ENCODE data around the gene FGD4. TPM values are rescaled to one million over a fixed set of nuclear protein-coding genes. Genes with fewer than 3 reads are reported as not detected.

FGD4 gene
- total and polyA plus RNA-seq, 9 of the 15 experiments (the other 6 are each of a cell fraction or from before 2014, with no cell fraction given), result 0.05 to 0.51 (median 0.27) TPM

GRCh38 chr12:32362892-32363291 lies 36.5 kb upstream of the FGD4 start:
- no peak overlapping the region for H3K4me2 ChIP-seq (ENCODE audit: insufficient read depth, low read length)
- no peaks in the 10 kb centered on the region for H3K4me1 ChIP-seq (replicated peaks in 1 of 2; ENCODE audit: control insufficient read depth in 2 of 2, insufficient read depth in 2 of 2, low read length in 2 of 2)
- no peak overlapping the region for H3K9ac ChIP-seq (ENCODE audit: insufficient read depth in 1 of 2, low read depth in 2 of 2, low read length in 2 of 2)
- in situ Hi-C loops (cut with MboI), result loop anchor here (10.0 kb wide), 1 partner anchor 292 kb away; no protein-coding TSS in a partner anchor
- no peak for FAIRE-seq
- no peak overlapping the region for H3K27ac ChIP-seq (ENCODE audit: extremely low read depth, low read depth, low read length)
- intact Hi-C loops (cut with micrococcal nuclease), result no loop called here
- no peaks in the 10 kb centered on the region for H3K27me3 ChIP-seq (ENCODE audit: control insufficient read depth in 2 of 2, insufficient read depth in 2 of 2, low read length in 2 of 2)
- POLR2A ChIA-PET, result no interaction called here
- H3K4me3 ChIP-seq, result no peak overlapping the region
- BruUV-seq (replicated peaks), result no TSS peak
- CTCF ChIA-PET (ENCODE audit: low intra/inter-chr PET ratio), result no interaction called here
- no peaks in the 10 kb centered on the region for H3K9me3 ChIP-seq (replicated peaks; ENCODE audit: control insufficient read depth, insufficient read depth, low read depth, low read length)
- no peaks in the 10 kb centered on the region for H4K20me1 ChIP-seq (replicated peaks; ENCODE audit: control insufficient read depth, insufficient read depth, low read length)
- H3K79me2 ChIP-seq (ENCODE audit: control insufficient read depth, insufficient read depth, low read length), result no peaks in the 10 kb centered on the region
- no peak for ATAC-seq
- no peaks in the 10 kb centered on the region for H3K9me1 ChIP-seq (ENCODE audit: control insufficient read depth, insufficient read depth, low read length)
- DNase-seq (ENCODE audit: extremely low read depth in 1 of 4, low spot score in 3 of 4), result no peak
- 9% methylated on average over 3 of the region's 3 CpGs for WGBS (ENCODE audit: insufficient coverage, low coverage, missing lambda C conversion rate)
- no peak for TF ChIP-seq GATAD2B (IDR thresholded peaks at IDR 0.05; ENCODE audit: borderline replicate concordance)
- TF ChIP-seq MAFG (tag; conservative IDR thresholded peaks at IDR 0.05), result 0 out of 2 replicates have a peak, but pooled peaks have one; percentile 48
- no peak for TF ChIP-seq GTF2B (IDR thresholded peaks at IDR 0.05; ENCODE audit: extremely low read depth, insufficient read length)
- TF ChIP-seq MAFF (IDR thresholded peaks at IDR 0.05; ENCODE audit: low read length), result peak; percentile 4; the same call in 1 of the 2 replicates
- peak; percentile 66 for TF ChIP-seq C11orf30 (IDR thresholded peaks at IDR 0.05; ENCODE audit: low read depth)
- TF ChIP-seq ZSCAN32 (CRISPR knock-in tag; IDR thresholded peaks at IDR 0.05), result no peak
- peak; percentile 74 for TF ChIP-seq ZNF316 (IDR thresholded peaks at IDR 0.05)
- H3K36me3 ChIP-seq (ENCODE audit: control insufficient read depth, insufficient read depth, low read length), result no peaks in the 10 kb centered on the region
- H2AFZ ChIP-seq (ENCODE audit: low read depth, low read length), result no peak overlapping the region

Data from K562 (cell line).